Vagina (tissue), 2 donors: ENCODE measurements around the gene FAM153A.
"Not testable (repeated sequence)": the region's sequence is repeated elsewhere in the genome, so short reads cannot be mapped to it uniquely, and the experiment has no call there.

ENCODE experiments used
- CTCF ChIP-seq, 3 experiments: fragments of 450-650 bp in 2 of 3; fragments of 200-600 bp in 1 of 3; sonication (generic) in 1 of 3; IDR thresholded peaks; one replicate each; pipeline ENCODE4 v1.5.1; 2017 to 2019; ENCODE audit warnings: antibody characterized with exemption in 3 of 3, mild to moderate bottlenecking in 2 of 3, moderate library complexity in 2 of 3
- POLR2A ChIP-seq, 2 donors: fragments of 450-650 bp; IDR thresholded peaks; one replicate each; pipeline ENCODE4 v1.6.1; 2017; ENCODE audit warnings: antibody characterized with exemption in 2 of 2, mild to moderate bottlenecking in 2 of 2, moderate library complexity in 2 of 2

DNA sequence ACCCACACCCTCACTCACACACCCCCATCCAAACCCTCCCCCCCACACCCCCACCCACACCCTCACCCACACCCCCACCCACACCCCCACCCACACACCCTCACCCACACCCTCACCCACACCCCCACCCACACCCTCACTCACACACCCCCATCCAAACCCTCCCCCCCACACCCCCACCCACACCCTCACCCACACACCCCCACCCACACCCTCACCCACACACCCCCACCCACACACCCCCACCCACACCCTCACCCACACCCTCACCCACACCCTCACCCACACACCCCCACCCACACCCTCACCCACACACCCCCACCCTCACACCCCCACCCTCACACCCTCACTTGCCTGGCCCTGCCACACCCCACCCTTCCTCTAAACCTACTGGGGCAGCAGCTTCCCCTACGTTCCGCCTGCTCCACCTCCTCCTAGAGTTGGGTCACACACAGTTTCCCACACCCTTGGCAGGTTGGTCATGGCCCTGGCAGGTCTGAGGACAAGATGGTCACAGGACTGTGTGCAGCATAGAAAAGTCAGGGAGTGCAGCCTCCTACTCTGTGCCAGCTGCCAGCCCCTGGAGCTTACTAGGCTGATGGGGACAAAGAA lies 30.2 kb upstream of the FAM153A start:
- not testable (repeated sequence) for TF ChIP-seq CTCF, POLR2A (IDR thresholded peaks at IDR 0.05)
